Hepatocyte (in vitro differentiated cells): ENCODE data around the gene STYXL2.

Experiments used
- EZH2phosphoT487 ChIP-seq: fragments of 200-600 bp; sonication (generic); IDR thresholded peaks from one replicate; pipeline ENCODE4 v1.6.1; 2018; ENCODE audit warnings: antibody characterized with exemption, mild to moderate bottlenecking, low read depth, moderate library complexity; ENCODE audit not compliant: unreplicated experiment, severe bottlenecking
- TF ChIP-seq, protein P1 (sequence below): fragments of 200-600 bp; sonication (generic); IDR thresholded peaks from 2 replicates; pipeline ENCODE4 v1.5.1; 2016; ENCODE audit warnings: antibody characterized with exemption, mild to moderate bottlenecking; ENCODE audit not compliant: poor library complexity

DNA sequence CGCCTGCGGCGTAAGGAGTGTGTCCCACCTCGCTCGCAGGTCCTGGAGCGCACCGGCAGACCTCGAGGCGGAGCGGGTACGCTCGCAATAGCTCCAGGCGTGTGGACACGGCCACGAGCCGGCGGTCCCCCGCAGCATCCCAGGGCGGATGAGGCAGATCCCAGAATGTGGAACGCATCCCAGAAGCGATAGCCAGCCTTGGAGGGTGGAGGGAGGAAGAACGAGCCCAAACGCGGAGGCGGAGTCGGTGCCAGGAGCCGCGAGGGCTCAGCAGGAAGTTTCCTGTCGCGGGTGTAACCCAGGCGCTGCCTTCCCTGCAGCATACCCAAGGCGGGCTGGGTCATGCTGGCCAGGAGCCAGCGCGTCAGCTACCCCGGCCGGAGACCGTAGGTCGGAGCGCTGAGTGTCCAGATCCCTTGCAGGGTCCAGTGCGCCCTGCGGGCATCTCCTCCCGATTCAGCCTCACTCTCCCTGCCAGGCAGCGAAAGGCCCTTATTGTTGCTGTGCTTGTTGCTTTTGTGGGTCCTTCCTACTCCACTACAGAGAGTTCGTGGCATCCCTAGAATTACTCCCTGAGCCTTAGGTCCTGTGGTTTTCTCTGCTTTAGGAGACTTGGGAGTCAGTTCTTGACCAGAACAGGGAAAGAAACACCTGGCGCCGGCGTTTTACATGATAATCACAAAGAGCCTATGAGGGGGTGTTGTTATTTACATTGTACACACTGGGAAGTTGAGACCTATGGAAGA is 27.7 kb downstream of the STYXL2 start:
- TF ChIP-seq EZH2phosphoT487, result no peak
- TF ChIP-seq, protein P1, sequence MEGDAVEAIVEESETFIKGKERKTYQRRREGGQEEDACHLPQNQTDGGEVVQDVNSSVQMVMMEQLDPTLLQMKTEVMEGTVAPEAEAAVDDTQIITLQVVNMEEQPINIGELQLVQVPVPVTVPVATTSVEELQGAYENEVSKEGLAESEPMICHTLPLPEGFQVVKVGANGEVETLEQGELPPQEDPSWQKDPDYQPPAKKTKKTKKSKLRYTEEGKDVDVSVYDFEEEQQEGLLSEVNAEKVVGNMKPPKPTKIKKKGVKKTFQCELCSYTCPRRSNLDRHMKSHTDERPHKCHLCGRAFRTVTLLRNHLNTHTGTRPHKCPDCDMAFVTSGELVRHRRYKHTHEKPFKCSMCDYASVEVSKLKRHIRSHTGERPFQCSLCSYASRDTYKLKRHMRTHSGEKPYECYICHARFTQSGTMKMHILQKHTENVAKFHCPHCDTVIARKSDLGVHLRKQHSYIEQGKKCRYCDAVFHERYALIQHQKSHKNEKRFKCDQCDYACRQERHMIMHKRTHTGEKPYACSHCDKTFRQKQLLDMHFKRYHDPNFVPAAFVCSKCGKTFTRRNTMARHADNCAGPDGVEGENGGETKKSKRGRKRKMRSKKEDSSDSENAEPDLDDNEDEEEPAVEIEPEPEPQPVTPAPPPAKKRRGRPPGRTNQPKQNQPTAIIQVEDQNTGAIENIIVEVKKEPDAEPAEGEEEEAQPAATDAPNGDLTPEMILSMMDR, result no peak
